Activated T-cell treated with anti-CD3 and anti-CD28 coated beads for 4 hours (primary cell): ENCODE measurements around the gene CENPM.
A peak's percentile ranks its signal among the peaks of the same experiment; 100 is the strongest.

Experiments
- DNase-seq: peaks from one replicate; pipeline ENCODE4 v3.0.0-alpha.2; 2020

CENPM gene

GRCh38 chr22:41928593-41929417 lies 18.1 kb downstream of the CENPM start:
- no peak for DNase-seq

GRCh38 chr22:41927813-41928212 lies 19.1 kb downstream of the CENPM start:
- no peak for DNase-seq

DNA sequence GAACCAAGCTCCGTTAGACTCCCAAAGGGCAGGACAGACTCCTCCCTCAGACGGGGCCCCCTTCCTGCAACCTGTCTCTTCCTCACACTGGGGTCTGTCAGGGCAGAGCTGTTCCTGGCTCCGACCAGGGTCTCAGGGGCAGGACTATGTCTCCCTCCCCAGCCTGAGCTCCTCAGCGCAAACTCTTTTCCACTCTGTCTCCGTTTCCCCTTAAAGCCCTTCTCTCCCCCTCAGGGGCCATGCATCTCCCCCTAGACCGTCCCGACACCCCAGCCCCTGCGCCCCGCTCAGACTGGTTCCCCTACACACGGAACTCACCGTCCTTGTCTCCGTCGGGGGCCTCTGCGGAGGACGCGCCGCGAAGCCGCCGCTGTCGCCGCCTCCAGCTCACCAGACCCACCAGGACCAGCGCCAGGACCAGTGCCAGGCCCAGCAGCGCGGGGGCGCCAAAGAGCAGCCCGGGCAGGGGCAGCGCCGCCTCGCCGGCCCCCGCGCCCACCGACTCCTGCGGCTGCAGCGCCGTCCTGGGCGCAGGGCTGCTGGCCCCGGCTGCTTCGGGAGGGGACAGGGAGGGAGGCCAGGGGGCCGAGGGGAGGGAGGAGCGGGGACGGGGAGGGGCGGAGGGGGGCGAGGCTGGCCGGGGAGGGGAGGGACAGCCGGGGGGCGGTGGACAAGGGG lies 21.0 kb downstream of the CENPM start:
- peak; percentile 62 for DNase-seq

DNA sequence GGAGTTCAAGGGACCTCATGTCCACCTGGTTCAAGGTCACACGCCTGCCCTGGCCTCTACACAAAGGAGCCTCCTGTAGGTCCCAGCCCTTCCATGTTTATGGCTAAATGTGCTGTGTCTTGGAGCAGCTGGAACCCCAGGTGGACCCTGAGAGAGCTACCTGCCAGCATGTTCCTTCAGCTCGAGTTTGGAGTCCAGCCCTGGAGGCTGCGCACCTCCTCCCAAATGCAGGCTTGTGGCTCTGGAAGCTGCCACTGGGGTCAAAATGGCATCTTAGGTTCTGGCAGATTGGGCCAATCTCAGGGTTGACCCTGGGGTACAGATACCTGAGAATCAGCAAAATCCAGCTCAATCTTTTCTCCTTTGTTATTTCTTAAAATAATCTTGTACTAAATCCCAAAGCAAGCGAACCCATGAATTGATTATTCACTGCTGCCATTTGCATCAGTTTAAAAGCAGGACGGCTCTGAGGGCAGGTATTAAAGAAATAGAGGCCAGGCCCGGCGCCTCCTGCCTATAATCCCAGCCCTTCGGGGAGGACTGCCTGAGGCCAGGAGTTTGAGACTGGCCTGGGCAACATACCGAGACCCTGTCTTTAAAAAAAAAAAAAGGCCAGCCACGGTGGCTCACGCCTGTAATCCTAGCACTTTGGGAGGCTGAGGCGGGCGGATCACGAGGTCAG lies 23.2 kb downstream of the CENPM start:
- no peak for DNase-seq

DNA sequence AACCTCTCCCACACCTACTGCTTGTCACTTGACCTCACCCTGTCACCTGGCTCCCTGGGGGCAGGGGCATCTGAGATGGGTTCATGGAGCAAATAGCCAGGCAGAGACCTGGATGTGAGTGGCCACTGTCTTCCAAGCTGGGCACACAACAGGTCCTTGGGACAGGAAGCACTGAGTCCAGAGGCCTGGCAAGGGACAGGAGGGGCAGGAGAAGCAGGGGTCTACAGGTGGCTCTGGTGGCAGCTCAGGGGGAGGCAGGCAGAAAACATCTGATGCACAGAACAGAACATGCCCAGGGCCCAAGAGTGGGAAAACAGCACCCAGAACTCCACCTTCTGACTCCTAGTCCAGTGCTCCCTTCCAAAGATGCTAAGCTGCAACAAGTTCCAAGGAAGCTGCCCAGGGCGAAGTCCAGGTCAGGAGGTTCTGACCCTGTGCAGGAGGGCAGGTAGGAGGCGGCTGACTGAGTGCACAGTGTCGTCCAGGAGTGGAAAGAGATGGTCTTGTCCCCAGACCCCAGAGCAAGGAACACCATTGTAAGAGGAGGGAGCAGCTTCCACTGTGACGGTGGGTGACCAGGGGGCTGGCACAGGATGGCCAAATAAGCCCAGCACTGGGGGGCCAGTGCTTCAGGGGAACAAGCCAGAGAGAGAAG lies 23.9 kb downstream of the CENPM start:
- no peak for DNase-seq

DNA sequence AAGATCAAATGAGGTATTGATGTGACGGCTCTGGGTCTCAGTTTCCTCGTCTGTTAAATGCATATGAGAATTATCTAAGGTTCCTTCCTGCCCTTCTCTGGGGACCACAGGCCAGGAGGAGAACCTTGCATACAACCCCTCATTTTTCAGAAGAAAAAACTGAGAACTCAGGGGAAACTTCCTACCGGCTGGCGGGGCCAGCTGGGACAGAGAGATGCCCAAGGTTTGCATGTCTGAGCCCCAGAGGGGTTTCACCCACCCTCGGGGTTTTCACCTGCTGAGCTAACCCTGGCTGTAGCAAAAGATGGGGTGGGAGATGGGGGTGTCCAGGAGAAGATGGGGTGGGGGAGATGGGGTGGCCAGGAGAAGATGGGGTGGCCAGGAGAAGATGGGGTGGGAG lies 24.6 kb downstream of the CENPM start:
- no peak for DNase-seq

GRCh38 chr22:41920271-41920976 lies 26.5 kb downstream of the CENPM start:
- DNase-seq, result no peak

- DNase-seq, result peak; percentile 51
Observed at GRCh38 chr22:41919357-41920224, 27.4 kb downstream of the CENPM start.

DNA sequence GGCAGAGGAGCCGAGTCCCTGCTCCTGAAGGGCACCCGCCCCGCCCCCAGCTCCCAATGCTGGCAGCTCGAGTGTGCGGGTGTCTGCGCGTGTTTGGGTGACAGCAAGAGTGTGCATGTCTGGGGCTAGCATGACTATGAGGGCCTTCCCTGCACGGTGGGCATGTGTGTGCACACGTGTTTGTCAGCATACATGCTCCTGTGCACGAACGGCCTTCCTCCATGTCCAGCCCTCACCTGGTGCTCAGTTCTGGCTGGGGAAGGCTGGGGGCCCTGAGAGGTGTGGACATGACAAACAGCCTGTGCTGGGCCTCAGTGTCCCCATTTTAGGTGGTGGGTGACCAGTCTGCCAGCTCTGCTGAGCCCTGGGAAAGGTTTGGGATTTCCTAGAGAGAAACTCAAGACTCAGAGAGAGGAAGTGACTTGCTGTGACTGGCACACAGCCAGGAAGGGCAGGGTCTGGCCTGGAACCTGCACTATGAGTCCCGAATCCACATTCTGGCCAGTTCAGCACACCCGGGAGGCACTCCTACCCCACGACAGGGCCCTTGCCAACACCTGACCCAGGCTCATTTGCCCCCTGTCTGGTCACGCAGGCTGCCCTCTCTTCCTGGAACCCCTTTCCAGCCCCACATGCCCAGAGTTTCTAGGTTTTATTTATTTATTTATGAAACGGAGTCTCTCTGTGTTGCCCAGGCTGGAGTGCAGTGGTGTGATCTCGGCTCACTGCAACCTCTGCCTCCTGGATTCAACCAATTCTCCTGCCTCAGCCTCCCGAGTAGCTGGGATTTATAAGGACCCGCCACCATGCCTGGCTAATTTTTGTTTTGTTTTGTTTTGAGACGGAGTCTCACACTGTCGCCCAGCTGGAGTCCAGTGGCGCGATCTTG lies 28.8 kb downstream of the CENPM start:
- DNase-seq, result no peak

GRCh38 chr22:41917375-41917902 lies 29.5 kb downstream of the CENPM start:
- no peak for DNase-seq

GRCh38 chr22:41916745-41917358 lies 30.1 kb downstream of the CENPM start:
- DNase-seq, result no peak

DNA sequence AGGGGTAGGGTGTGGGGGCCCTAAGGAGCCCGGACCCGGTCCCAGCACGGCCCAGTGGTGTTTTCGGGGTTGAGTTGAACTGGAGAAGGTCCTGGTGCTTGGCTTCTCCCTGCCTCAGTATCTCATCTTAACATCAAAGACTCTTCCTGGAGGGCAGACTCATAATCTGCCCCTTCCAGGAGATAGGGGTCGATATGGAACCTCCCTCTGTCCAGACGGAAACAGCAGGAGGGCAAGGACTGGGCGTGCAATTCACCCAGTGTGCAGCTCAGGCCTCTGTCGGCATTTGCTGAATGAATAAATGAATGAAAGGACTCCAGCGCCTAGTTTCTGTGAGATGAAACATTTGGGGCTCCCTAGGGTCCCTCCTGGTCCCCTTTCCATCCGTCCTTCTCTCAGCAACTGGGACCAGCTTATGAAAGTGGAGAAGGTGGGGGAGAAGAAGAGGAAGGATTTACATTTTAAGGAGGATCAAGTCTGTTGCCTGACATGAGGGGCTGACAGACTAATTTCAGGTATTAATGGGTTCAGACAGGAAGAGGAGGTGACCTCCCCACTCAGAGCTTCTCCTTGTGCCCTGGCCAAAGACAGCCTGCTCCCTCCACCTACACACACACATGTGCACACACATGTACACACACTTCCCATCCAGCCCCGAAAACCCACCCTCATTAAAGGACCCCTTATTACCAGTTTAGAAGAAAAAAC lies 31.0 kb downstream of the CENPM start:
- no peak for DNase-seq

DNA sequence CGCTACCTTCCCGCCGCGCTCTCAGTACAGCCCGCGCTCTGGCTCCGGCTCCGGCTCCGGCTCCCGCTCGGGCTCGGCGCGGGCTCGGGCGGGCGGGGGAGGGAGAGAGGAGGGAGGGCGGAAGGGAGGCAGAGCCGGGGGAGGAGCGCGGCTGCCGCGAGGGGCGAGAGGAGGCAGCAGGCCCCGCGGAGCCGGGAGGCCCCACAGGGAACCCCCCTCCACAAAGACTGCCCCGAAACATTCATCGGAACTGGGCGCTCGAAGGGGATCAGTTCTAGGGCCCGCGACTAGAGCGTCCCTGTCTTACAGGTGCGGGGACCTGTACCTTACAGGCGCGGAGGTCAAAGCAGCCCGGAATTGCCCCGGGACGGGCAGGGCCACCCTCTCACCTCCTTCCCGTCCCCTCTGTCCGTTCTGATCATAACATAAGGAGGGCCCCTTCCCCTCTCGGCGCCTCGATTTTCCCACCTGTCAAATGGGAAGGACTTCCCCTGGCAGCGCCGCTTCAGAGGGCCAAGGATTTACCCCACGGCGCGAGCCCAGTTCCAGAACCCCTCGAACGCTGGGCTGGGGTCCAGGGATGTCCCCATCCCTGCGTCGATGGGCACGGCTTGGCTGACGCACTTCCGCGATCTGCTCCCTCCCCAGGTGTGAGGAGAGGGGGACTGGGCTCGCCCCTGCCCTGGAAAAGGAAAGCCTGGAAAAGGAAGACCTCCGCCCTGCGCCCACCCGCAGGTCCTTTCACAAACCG lies 31.7 kb downstream of the CENPM start, which contains the start of gene SHISA8:
Gene SHISA8, minus strand, starts transcription at position 40 of the 751 bp plus-strand sequence. CDS start 407 bp downstream, outside the sequence.
- peak; percentile 48 for DNase-seq

GRCh38 chr22:41914611-41915034 lies 32.3 kb downstream of the CENPM start:
- DNase-seq, result no peak

- no peak for DNase-seq
Observed at GRCh38 chr22:41913842-41914534, 33.0 kb downstream of the CENPM start.

GRCh38 chr22:41913040-41913719 lies 33.8 kb downstream of the CENPM start:
- DNase-seq, result no peak
